Hepatic stellate cell (primary cell): ENCODE data around the gene WWOX.
A peak's percentile ranks its signal among the peaks of the same experiment; 100 is the strongest.
"Not testable (repeated sequence)": the region's sequence is repeated elsewhere in the genome, so short reads cannot be mapped to it uniquely, and the experiment has no call there.

Experiments used
- DNase-seq: peaks from one replicate; pipeline ENCODE4 v3.0.0; 2011; ENCODE audit warnings: low spot score

Gene WWOX

GRCh38 chr16:78504401-78504851, 405.0 kb downstream of the WWOX start:
- no peak for DNase-seq

GRCh38 chr16:78505036-78505435, 405.6 kb downstream of the WWOX start:
- no peak for DNase-seq

- DNase-seq = peak; percentile 12
Observed at GRCh38 chr16:78505544-78506366, 406.3 kb downstream of the WWOX start.

GRCh38 chr16:78506367-78507193, 407.1 kb downstream of the WWOX start:
- no peak for DNase-seq

- DNase-seq = no peak
Observed at GRCh38 chr16:78507576-78507975, 408.1 kb downstream of the WWOX start.

- no peak for DNase-seq
Observed at GRCh38 chr16:78509965-78510364, 410.5 kb downstream of the WWOX start.

GRCh38 chr16:78510496-78510895, 411.0 kb downstream of the WWOX start:
- DNase-seq = no peak

GRCh38 chr16:78513838-78514237, 414.4 kb downstream of the WWOX start:
- no peak for DNase-seq

GRCh38 chr16:78514888-78515287, 415.4 kb downstream of the WWOX start:
- not testable (repeated sequence) for DNase-seq

- DNase-seq = no peak
Observed at GRCh38 chr16:78515421-78515820, 416.0 kb downstream of the WWOX start.

GRCh38 chr16:78516006-78516736, 416.7 kb downstream of the WWOX start:
- DNase-seq = no peak

GRCh38 chr16:78519896-78520295, 420.4 kb downstream of the WWOX start:
- no peak for DNase-seq

GRCh38 chr16:78520470-78520869, 421.0 kb downstream of the WWOX start:
- no peak for DNase-seq

- no peak for DNase-seq
Observed at GRCh38 chr16:78522327-78522726, 422.9 kb downstream of the WWOX start.

GRCh38 chr16:78523212-78523985, 423.9 kb downstream of the WWOX start:
- no peak for DNase-seq

GRCh38 chr16:78524066-78524595, 424.7 kb downstream of the WWOX start:
- no peak for DNase-seq

GRCh38 chr16:78528265-78528664, 428.8 kb downstream of the WWOX start:
- no peak for DNase-seq

- DNase-seq = no peak
Observed at GRCh38 chr16:78529881-78530280, 430.4 kb downstream of the WWOX start.

- no peak for DNase-seq
Observed at GRCh38 chr16:78530283-78530682, 430.8 kb downstream of the WWOX start.

- no peak for DNase-seq
Observed at GRCh38 chr16:78535098-78535497, 435.6 kb downstream of the WWOX start.

- no peak for DNase-seq
Observed at GRCh38 chr16:78537511-78537910, 438.1 kb downstream of the WWOX start.
